GM21423 (cell line): ENCODE results near the gene RPLP1.

Experiments used
- ATAC-seq: cut with Tn5 transposase; IDR thresholded peaks from one replicate; pipeline ENCODE4 v1.9.1; 2021; ENCODE audit warnings: mild to moderate bottlenecking, moderate library complexity; ENCODE audit not compliant: unreplicated experiment

Gene RPLP1

GRCh38 chr15:69468241-69469121, 15.9 kb downstream of the RPLP1 start:
- no peak for ATAC-seq

- ATAC-seq, result no peak
Measured at GRCh38 chr15:69469467-69470201, 17.0 kb downstream of the RPLP1 start.

GRCh38 chr15:69472046-69472445, 19.4 kb downstream of the RPLP1 start:
- no peak for ATAC-seq

- ATAC-seq, result no peak
Measured at GRCh38 chr15:69472562-69472961, 19.9 kb downstream of the RPLP1 start.

GRCh38 chr15:69474291-69474690, 21.7 kb downstream of the RPLP1 start:
- ATAC-seq, result no peak

- no peak for ATAC-seq
Measured at GRCh38 chr15:69474846-69475455, 22.3 kb downstream of the RPLP1 start.

- no peak for ATAC-seq
Measured at GRCh38 chr15:69475769-69476358, 23.2 kb downstream of the RPLP1 start.

GRCh38 chr15:69476704-69477473, 24.3 kb downstream of the RPLP1 start:
- ATAC-seq, result no peak

- no peak for ATAC-seq
Measured at GRCh38 chr15:69478259-69478781, 25.7 kb downstream of the RPLP1 start.

GRCh38 chr15:69479081-69479480, 26.5 kb downstream of the RPLP1 start:
- no peak for ATAC-seq

GRCh38 chr15:69479971-69480370, 27.4 kb downstream of the RPLP1 start:
- ATAC-seq, result no peak

- no peak for ATAC-seq
Measured at GRCh38 chr15:69480932-69481331, 28.3 kb downstream of the RPLP1 start.

GRCh38 chr15:69482686-69483256, 30.2 kb downstream of the RPLP1 start:
- no peak for ATAC-seq

- ATAC-seq, result no peak
Measured at GRCh38 chr15:69484837-69485236, 32.2 kb downstream of the RPLP1 start.

GRCh38 chr15:69486481-69487110, 34.0 kb downstream of the RPLP1 start:
- ATAC-seq, result no peak

- no peak for ATAC-seq
Measured at GRCh38 chr15:69489073-69489571, 36.5 kb downstream of the RPLP1 start.

GRCh38 chr15:69490356-69491037, 37.9 kb downstream of the RPLP1 start:
- no peak for ATAC-seq

GRCh38 chr15:69491038-69491505, 38.5 kb downstream of the RPLP1 start:
- no peak for ATAC-seq

GRCh38 chr15:69493406-69493805, 40.8 kb downstream of the RPLP1 start:
- no peak for ATAC-seq
